ENCODE measurements around the gene PCDH9. TPM values are rescaled to one million over a fixed set of nuclear protein-coding genes. Genes with fewer than 3 reads are reported as not detected.

The PCDH9 gene
- total and polyA plus RNA-seq, 2 of the 13 experiments (the other 11 are each of a cell fraction or from before 2014, with no cell fraction given) = 0.09 TPM; not detected in 1

DNA sequence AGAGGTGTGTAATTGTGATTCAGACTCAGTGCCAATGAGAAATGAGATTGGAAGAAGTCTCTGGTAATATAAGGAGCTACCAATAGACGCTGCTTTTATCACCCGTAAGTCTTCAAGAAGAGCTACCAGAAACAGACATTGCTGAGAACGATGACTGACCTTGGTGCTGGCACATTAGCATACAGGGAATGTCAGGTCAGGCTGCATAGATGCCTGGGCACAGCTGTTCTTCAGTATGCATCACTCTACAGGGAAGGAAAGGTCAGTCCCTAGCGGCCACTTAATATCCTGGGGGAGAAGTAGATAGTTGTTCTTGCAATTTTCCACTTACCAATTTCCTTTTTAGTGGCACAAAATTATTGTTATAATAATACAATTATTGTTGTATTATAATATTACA lies 380.4 kb downstream of the PCDH9 start:
- ATAC-seq = no peak
- no peaks in the 10 kb centered on the region for H3K27me3 ChIP-seq (ENCODE audit: control insufficient read depth in 1 of 2, insufficient read depth in 2 of 2, low read length in 2 of 2)
- in situ Hi-C loops (cut with HindIII; ENCODE audit: extremely low pct_ligation_motif_present, low pct_unique_long_range_greater_than_20kb) (no loop called here), intact Hi-C loops (cut with micrococcal nuclease; ENCODE audit: unreplicated experiment) (no loop called here)
- H2AFZ ChIP-seq (ENCODE audit: low read length) = no peak overlapping the region
- no peak overlapping the region for H3K4me3 ChIP-seq (replicated peaks in 1 of 3; ENCODE audit: insufficient read depth in 1 of 3, low read depth in 2 of 3, low read length in 3 of 3)
- H3K79me2 ChIP-seq (ENCODE audit: insufficient read depth, low read length) = no peaks in the 10 kb centered on the region
- no peaks in the 10 kb centered on the region for H4K20me1 ChIP-seq (ENCODE audit: insufficient read depth, low read length)
- CTCF ChIA-PET (ENCODE audit: low intra/inter-chr PET ratio, low total read pairs) = no interaction called here
- WGBS (ENCODE audit: low lambda C conversion rate) = 0% methylated on average over 4 of the region's 4 CpGs
- DNase-seq (ENCODE audit: low spot score) = no peak
- no peak overlapping the region for H3K9ac ChIP-seq (ENCODE audit: insufficient read depth, low read depth, low read length)
- POLR2A ChIA-PET = no interaction called here
- FAIRE-seq = no peak
- BruUV-seq (replicated peaks) = no TSS peak
- H3K9me3 ChIP-seq (ENCODE audit: low read length) = no peaks in the 10 kb centered on the region
- H3K4me2 ChIP-seq (ENCODE audit: low read depth, low read length) = no peak overlapping the region
- no peaks in the 10 kb centered on the region for H3K36me3 ChIP-seq (replicated peaks in 1 of 2; ENCODE audit: control insufficient read depth in 1 of 2, insufficient read depth in 2 of 2, low read length in 2 of 2)
- no peak for TF ChIP-seq YY1 (IDR thresholded peaks at IDR 0.05; ENCODE audit: insufficient read depth, insufficient replicate concordance, low read depth, low read length)
- no peak for TF ChIP-seq ZBTB10 (CRISPR knock-in tag; IDR thresholded peaks at IDR 0.05; ENCODE audit: borderline replicate concordance)
- TF ChIP-seq, protein P1, sequence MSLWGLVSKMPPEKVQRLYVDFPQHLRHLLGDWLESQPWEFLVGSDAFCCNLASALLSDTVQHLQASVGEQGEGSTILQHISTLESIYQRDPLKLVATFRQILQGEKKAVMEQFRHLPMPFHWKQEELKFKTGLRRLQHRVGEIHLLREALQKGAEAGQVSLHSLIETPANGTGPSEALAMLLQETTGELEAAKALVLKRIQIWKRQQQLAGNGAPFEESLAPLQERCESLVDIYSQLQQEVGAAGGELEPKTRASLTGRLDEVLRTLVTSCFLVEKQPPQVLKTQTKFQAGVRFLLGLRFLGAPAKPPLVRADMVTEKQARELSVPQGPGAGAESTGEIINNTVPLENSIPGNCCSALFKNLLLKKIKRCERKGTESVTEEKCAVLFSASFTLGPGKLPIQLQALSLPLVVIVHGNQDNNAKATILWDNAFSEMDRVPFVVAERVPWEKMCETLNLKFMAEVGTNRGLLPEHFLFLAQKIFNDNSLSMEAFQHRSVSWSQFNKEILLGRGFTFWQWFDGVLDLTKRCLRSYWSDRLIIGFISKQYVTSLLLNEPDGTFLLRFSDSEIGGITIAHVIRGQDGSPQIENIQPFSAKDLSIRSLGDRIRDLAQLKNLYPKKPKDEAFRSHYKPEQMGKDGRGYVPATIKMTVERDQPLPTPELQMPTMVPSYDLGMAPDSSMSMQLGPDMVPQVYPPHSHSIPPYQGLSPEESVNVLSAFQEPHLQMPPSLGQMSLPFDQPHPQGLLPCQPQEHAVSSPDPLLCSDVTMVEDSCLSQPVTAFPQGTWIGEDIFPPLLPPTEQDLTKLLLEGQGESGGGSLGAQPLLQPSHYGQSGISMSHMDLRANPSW (CRISPR knock-in tag; IDR thresholded peaks at IDR 0.05; ENCODE audit: borderline replicate concordance) = no peak
- TF ChIP-seq ZNF468 (CRISPR knock-in tag; IDR thresholded peaks at IDR 0.05) = no peak
- TF ChIP-seq KLF15 (CRISPR knock-in tag; IDR thresholded peaks at IDR 0.05; ENCODE audit: borderline replicate concordance) = no peak
- TF ChIP-seq, protein P2, sequence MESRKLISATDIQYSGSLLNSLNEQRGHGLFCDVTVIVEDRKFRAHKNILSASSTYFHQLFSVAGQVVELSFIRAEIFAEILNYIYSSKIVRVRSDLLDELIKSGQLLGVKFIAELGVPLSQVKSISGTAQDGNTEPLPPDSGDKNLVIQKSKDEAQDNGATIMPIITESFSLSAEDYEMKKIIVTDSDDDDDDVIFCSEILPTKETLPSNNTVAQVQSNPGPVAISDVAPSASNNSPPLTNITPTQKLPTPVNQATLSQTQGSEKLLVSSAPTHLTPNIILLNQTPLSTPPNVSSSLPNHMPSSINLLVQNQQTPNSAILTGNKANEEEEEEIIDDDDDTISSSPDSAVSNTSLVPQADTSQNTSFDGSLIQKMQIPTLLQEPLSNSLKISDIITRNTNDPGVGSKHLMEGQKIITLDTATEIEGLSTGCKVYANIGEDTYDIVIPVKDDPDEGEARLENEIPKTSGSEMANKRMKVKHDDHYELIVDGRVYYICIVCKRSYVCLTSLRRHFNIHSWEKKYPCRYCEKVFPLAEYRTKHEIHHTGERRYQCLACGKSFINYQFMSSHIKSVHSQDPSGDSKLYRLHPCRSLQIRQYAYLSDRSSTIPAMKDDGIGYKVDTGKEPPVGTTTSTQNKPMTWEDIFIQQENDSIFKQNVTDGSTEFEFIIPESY (CRISPR knock-in tag; IDR thresholded peaks at IDR 0.05) = no peak
- TF ChIP-seq TAF15 (IDR thresholded peaks at IDR 0.05; ENCODE audit: low read depth, low read length, poor library complexity, severe bottlenecking) = no peak
- no peak for TF ChIP-seq ZNF510 (CRISPR knock-in tag; IDR thresholded peaks at IDR 0.05; ENCODE audit: low read depth)
- TF ChIP-seq ZSCAN12 (CRISPR knock-in tag; IDR thresholded peaks at IDR 0.05) = no peak
- no peak overlapping the region for H3K27ac ChIP-seq (ENCODE audit: extremely low read length, insufficient read depth, low read length)
- no peaks in the 10 kb centered on the region for H3K4me1 ChIP-seq (ENCODE audit: insufficient read depth, low read length)
